HL-60/S4 (cell line): ENCODE data around the gene LAPTM5.

Source experiments
- in situ Hi-C: fragments of 300-500 bp; cut with MboI; formaldehyde crosslinking; loops from 2 replicates; pipeline ENCODE4 v1.14.3; 2022; ENCODE audit warnings: low sequenced_read_pairs

LAPTM5 gene

GRCh38 chr1:30759718-30760281 lies 2.2 kb upstream of the LAPTM5 start:
- in situ Hi-C loops: loop anchor here (5.0 kb wide), 1 partner anchor 37 kb away; the partner anchor contains the start of gene MATN1

- in situ Hi-C loops: no loop called here
Observed at GRCh38 chr1:30758785-30759380, 1.3 kb upstream of the LAPTM5 start.

GRCh38 chr1:30758121-30758688 lies 631 bp upstream of the LAPTM5 start:
- in situ Hi-C loops: no loop called here

GRCh38 chr1:30756545-30757351 lies 826 bp downstream of the LAPTM5 start:
- in situ Hi-C loops: no loop called here

- in situ Hi-C loops: no loop called here
Observed at GRCh38 chr1:30756206-30756544, 1.4 kb downstream of the LAPTM5 start.

GRCh38 chr1:30755746-30756145 lies 1.8 kb downstream of the LAPTM5 start:
- in situ Hi-C loops: no loop called here

- in situ Hi-C loops: no loop called here
Observed at GRCh38 chr1:30755334-30755733, 2.2 kb downstream of the LAPTM5 start.

- in situ Hi-C loops: no loop called here
Observed at GRCh38 chr1:30754684-30755171, 2.8 kb downstream of the LAPTM5 start.

GRCh38 chr1:30753660-30754123 lies 3.9 kb downstream of the LAPTM5 start:
- in situ Hi-C loops: no loop called here

GRCh38 chr1:30753118-30753517 lies 4.5 kb downstream of the LAPTM5 start:
- in situ Hi-C loops: no loop called here

- in situ Hi-C loops: no loop called here
Observed at GRCh38 chr1:30752651-30752908, 5.0 kb downstream of the LAPTM5 start.

GRCh38 chr1:30751830-30752650 lies 5.5 kb downstream of the LAPTM5 start:
- in situ Hi-C loops: no loop called here

- in situ Hi-C loops: no loop called here
Observed at GRCh38 chr1:30750731-30751291, 6.8 kb downstream of the LAPTM5 start.

GRCh38 chr1:30749691-30750583 lies 7.6 kb downstream of the LAPTM5 start:
- in situ Hi-C loops: no loop called here

GRCh38 chr1:30748699-30749401 lies 8.7 kb downstream of the LAPTM5 start:
- in situ Hi-C loops: no loop called here

GRCh38 chr1:30748098-30748698 lies 9.4 kb downstream of the LAPTM5 start:
- in situ Hi-C loops: no loop called here

GRCh38 chr1:30747033-30748008 lies 10.3 kb downstream of the LAPTM5 start:
- in situ Hi-C loops: no loop called here
